ENCODE data around the gene SLCO3A1.

The SLCO3A1 gene

DNA sequence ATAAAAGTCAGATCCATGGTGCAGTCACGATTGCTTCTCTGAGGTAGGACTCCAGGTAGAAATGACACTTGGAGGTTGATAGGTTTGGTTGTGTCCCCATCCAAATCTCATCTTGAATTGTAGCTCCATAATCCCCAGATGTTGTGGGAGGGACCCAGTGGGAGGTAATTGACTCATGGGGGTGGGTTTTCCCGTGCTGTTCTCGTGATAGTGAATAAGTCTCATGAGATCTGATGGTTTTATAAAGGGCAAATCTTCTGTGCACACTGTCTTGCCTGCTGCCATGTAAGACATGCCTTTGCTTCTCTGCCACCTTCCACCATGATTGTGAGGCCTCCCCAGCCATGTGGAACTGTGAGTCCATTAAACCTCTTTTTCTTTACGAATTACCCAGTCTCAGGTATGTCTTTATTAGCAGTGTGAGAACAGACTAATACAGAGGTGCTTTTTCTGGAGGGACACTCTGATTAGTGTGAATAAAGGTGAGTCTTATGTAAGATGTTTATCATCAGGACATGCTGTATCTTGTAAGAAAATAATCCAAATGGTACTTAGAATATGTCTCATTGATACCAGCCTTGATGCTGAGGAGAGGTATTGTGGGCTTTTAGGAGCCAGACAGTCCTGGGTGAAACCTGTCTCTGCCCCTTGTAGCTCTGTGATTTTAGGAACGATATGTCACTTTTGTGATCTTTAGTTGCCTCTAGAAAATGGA is 43.0 kb downstream of the SLCO3A1 start:
- H3K9me3 ChIP-seq = no peaks in the 10 kb centered on the region
- peaks cover 8 to 11% of the 10 kb centered on the region in 2 experiments for H3K4me1 ChIP-seq (ENCODE audit: control insufficient read depth in 1 of 2, insufficient read depth in 1 of 2, low read depth in 1 of 2, low read length in 1 of 2)
- H3K27ac ChIP-seq = no peak overlapping the region
- H3K27me3 ChIP-seq = no peaks in the 10 kb centered on the region
- TF ChIP-seq, protein P1, sequence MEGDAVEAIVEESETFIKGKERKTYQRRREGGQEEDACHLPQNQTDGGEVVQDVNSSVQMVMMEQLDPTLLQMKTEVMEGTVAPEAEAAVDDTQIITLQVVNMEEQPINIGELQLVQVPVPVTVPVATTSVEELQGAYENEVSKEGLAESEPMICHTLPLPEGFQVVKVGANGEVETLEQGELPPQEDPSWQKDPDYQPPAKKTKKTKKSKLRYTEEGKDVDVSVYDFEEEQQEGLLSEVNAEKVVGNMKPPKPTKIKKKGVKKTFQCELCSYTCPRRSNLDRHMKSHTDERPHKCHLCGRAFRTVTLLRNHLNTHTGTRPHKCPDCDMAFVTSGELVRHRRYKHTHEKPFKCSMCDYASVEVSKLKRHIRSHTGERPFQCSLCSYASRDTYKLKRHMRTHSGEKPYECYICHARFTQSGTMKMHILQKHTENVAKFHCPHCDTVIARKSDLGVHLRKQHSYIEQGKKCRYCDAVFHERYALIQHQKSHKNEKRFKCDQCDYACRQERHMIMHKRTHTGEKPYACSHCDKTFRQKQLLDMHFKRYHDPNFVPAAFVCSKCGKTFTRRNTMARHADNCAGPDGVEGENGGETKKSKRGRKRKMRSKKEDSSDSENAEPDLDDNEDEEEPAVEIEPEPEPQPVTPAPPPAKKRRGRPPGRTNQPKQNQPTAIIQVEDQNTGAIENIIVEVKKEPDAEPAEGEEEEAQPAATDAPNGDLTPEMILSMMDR (IDR thresholded peaks at IDR 0.05) = no peak
- peaks cover 6% of the 10 kb centered on the region for H3K36me3 ChIP-seq
- no peak overlapping the region for H3K4me3 ChIP-seq (ENCODE audit: low read depth in 1 of 2, low read length in 1 of 2)

DNA sequence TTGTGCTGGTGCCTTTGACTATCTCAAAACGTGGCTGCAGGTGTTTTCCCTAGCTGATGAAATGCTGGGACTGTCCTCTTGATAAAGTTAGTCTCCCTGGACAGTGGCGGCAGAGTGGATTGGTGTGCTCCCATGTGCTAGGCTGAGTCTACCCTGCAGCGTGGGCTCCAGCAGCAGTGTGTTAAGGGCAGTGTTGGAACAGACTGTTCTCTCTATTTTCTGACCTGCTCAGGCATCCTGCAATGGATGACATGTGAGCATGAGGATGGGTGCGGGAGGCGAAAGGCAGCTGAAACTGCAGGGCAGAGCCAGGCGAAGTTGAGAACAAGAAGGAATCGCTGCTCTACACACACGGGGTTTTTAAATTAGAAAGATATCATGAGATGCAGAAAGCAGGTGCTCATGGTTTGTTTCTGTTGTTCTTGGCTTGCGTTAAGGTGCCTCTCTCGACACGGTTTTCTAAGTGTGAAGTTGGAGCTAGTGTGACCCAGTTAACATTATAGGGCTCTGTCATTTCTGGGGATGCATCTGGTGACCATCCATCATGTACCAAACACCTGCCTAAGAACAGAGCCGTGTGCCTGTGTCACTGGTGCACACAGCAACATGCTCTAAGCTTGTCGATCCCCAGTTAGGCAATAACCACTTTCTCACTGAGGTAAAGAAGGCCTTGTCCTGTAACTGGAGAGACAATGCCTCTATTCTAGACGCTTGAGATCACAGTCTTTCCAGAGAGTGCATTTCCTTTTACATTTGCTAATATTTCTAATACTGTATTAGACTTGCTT is 44.3 kb downstream of the SLCO3A1 start:
- H3K9me3 ChIP-seq = no peaks in the 10 kb centered on the region
- TF ChIP-seq, protein P1 (IDR thresholded peaks at IDR 0.05) = no peak
- no peak overlapping the region for H3K4me3 ChIP-seq (ENCODE audit: low read depth in 1 of 2, low read length in 1 of 2)
- H3K4me1 ChIP-seq (ENCODE audit: control insufficient read depth in 1 of 2, insufficient read depth in 1 of 2, low read depth in 1 of 2, low read length in 1 of 2) = peaks cover 8 to 11% of the 10 kb centered on the region in 2 experiments
- no peak overlapping the region for H3K27ac ChIP-seq
- peaks cover under 1% of the 10 kb centered on the region for H3K36me3 ChIP-seq
- H3K27me3 ChIP-seq = no peaks in the 10 kb centered on the region

DNA sequence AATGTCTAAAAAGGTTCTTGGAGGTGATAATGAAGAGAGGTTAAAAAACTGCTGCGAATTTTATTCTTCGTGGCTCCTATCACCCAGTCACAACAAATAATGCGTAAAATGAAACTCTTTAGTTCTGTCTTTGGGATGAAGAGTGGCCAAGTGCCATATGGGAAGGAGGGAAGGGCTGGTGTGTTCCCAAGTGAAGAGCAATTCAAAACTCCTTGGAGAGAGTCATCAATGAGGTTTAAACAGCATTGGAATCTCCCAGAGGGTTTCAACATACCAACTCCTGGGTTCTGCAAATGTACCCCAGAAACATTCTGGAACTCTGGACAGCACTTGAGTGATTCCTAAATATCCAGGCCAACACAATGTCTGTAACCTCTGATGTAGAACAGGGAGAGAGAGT is 45.3 kb downstream of the SLCO3A1 start:
- Histone ChIP-seq H3K27me3 (no peaks in the 10 kb centered on the region), H3K4me1 (ENCODE audit: control insufficient read depth in 1 of 2, insufficient read depth in 1 of 2, low read depth in 1 of 2, low read length in 1 of 2) (peaks cover 8 to 11% of the 10 kb centered on the region in 2 experiments), H3K27ac (no peak overlapping the region), H3K9me3 (no peaks in the 10 kb centered on the region), H3K36me3 (peaks cover 5% of the 10 kb centered on the region), H3K4me3 (ENCODE audit: low read depth in 1 of 2, low read length in 1 of 2) (no peak overlapping the region)
- TF ChIP-seq, protein P1 (IDR thresholded peaks at IDR 0.05) = no peak

DNA sequence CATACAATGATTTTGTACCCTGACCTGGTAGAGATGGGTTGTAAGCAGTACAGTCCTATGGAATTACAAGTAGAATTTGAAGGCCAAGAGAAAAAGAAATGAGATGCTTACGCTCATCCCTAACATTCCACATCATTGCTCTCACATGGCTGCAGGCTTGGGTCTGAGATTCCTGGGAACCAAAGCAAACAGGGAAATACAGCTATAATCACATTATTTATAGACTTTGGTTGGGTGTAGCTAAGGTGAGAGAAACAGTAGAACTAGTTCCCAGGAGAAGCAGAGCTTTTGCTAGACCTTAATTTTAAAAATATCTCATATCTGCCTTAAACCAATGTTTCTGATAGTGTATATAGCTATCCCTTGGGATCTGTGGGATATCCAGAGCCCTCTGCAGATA is 51.4 kb downstream of the SLCO3A1 start:
- Histone ChIP-seq H3K9me3 (no peaks in the 10 kb centered on the region), H3K4me3 (ENCODE audit: low read depth in 1 of 2, low read length in 1 of 2) (no peak overlapping the region), H3K4me1 (ENCODE audit: control insufficient read depth in 1 of 2, insufficient read depth in 1 of 2, low read depth in 1 of 2, low read length in 1 of 2) (no peaks in the 10 kb centered on the region), H3K36me3 (peaks cover 11% of the 10 kb centered on the region), H3K27me3 (no peaks in the 10 kb centered on the region), H3K27ac (no peak overlapping the region)
- TF ChIP-seq, protein P1 (IDR thresholded peaks at IDR 0.05) = no peak

DNA sequence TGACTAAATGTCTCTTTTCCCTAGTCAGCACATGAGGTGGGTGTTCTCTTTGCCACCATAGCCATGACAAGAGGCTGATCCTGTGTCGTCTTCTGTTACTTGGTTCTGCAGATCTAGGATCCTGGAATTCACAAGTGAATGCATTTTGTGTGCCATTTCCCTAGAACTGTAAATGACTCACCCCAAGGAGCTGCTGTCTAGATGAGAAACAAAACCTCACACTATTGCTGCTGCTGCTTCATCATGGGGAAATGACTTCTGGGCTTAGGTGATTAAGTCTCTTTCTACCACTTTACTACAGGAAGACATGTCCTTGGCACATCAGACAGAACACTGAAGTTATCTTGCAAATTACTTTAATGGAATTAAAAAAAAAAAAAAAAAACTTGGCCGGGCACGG is 54.9 kb downstream of the SLCO3A1 start:
- TF ChIP-seq, protein P1 (IDR thresholded peaks at IDR 0.05) = no peak
- Histone ChIP-seq H3K9me3 (no peaks in the 10 kb centered on the region), H3K27ac (no peak overlapping the region), H3K27me3 (no peaks in the 10 kb centered on the region), H3K4me3 (ENCODE audit: low read depth in 1 of 2, low read length in 1 of 2) (no peak overlapping the region), H3K4me1 (ENCODE audit: control insufficient read depth in 1 of 2, insufficient read depth in 1 of 2, low read depth in 1 of 2, low read length in 1 of 2) (peaks cover 6 to 8% of the 10 kb centered on the region in 2 experiments), H3K36me3 (peaks cover 16% of the 10 kb centered on the region)
